Measurements from ENCODE around the gene RNASE3.
"Not testable (repeated sequence)": the region's sequence is repeated elsewhere in the genome, so short reads cannot be mapped to it uniquely, and the experiment has no call there.

Gene RNASE3

DNA sequence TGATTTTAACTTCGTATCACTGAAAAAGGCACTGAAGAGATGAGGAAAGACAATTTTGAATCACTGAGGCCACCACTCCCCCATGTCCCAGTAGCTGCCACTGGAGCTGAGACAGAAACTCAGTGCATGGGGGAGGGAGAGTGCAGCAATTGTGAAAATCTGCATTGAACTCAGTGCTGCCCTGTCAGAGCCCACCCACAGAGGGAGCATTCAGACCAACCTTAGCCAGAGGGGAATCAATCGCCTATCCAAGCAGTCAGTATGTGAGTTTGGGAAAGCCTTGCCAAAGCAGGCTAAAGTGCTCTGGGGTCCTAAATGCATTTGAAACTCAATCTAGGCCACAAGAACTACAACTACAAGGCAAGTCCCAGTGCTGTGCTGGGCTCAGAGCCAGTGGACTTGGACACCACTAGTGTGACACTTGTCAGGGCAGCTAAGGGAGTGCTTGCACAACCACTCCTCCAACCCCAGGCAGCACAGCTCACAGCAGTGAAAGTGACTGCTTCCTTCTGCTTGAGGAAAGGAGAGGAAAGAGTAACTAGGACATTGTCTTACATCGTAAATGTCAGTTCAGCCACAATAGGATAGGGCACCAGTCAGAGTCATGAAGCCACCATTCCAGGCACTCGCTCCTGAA lies 13.3 kb downstream of the RNASE3 start:
- TF ChIP-seq, protein P1, sequence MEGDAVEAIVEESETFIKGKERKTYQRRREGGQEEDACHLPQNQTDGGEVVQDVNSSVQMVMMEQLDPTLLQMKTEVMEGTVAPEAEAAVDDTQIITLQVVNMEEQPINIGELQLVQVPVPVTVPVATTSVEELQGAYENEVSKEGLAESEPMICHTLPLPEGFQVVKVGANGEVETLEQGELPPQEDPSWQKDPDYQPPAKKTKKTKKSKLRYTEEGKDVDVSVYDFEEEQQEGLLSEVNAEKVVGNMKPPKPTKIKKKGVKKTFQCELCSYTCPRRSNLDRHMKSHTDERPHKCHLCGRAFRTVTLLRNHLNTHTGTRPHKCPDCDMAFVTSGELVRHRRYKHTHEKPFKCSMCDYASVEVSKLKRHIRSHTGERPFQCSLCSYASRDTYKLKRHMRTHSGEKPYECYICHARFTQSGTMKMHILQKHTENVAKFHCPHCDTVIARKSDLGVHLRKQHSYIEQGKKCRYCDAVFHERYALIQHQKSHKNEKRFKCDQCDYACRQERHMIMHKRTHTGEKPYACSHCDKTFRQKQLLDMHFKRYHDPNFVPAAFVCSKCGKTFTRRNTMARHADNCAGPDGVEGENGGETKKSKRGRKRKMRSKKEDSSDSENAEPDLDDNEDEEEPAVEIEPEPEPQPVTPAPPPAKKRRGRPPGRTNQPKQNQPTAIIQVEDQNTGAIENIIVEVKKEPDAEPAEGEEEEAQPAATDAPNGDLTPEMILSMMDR (IDR thresholded peaks at IDR 0.05): no peak
- H3K27ac ChIP-seq: no peak overlapping the region

DNA sequence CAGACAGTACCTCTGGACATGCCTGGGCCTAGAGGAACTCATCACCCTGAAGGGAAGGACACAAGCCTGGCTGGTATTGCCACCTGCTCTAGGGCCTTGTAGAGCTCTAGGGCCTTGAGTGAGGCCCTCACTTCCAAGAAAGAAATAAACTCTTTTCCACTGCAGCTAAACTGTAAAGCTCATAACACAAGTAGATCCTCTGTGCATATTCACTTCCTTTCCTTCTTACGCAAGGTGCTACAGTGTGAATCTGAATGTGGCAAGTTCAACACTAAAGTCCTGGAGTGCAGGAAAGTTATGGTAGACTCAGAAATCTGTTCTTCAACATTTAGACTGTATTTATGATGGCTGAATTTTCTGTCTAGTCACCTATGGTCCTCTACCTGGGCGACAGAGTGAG lies 14.5 kb downstream of the RNASE3 start:
- TF ChIP-seq, protein P1 (IDR thresholded peaks at IDR 0.05): no peak
- TF ChIP-seq ZFX (IDR thresholded peaks at IDR 0.05; ENCODE audit: borderline replicate concordance): no peak
- H3K27ac ChIP-seq: no peak overlapping the region

DNA sequence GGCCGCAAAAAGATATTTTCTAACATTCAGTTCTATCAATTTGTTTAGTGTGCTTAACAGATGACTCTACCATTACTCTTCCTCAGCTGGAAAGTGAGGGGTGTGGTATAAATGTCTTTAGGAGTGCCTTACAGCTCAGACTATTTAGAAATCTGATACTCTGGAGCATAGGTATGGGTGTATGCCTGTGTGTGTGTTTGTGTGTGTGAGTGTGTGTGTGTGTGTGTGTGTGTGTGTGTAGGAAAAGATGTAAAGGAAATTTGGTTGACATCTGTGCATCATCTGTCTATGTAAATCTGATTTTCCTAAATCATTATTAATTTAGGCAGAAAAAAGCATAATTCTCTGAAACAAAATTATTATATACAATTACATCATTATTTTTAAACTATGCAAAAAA lies 16.0 kb downstream of the RNASE3 start:
- TF ChIP-seq, protein P1 (IDR thresholded peaks at IDR 0.05): no peak
- no peak for TF ChIP-seq ZFX (IDR thresholded peaks at IDR 0.05; ENCODE audit: borderline replicate concordance)

DNA sequence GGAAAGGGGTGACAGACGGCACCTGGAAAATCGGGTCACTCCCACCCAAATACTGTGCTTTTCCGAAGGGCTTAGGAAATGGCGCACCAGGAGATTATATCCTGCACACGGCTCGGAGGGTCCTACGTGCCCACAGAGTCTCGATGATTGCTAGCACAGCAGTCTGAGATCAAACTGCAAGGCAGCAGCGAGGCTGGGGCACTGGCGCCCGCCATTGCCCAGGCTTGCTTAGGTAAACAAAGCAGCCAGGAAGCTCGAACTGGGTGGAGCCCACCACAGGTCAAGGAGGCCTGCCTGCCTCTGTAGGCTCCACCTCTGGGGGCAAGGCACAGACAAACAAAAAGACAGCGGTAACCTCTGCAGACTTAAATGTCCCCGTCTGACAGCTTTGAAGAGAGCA lies 19.6 kb downstream of the RNASE3 start:
- H3K27ac ChIP-seq: not testable (repeated sequence)

More for the DNA sequence above, 16.0 kb downstream of the RNASE3 start:
- no peak overlapping the region for H3K27ac ChIP-seq

DNA sequence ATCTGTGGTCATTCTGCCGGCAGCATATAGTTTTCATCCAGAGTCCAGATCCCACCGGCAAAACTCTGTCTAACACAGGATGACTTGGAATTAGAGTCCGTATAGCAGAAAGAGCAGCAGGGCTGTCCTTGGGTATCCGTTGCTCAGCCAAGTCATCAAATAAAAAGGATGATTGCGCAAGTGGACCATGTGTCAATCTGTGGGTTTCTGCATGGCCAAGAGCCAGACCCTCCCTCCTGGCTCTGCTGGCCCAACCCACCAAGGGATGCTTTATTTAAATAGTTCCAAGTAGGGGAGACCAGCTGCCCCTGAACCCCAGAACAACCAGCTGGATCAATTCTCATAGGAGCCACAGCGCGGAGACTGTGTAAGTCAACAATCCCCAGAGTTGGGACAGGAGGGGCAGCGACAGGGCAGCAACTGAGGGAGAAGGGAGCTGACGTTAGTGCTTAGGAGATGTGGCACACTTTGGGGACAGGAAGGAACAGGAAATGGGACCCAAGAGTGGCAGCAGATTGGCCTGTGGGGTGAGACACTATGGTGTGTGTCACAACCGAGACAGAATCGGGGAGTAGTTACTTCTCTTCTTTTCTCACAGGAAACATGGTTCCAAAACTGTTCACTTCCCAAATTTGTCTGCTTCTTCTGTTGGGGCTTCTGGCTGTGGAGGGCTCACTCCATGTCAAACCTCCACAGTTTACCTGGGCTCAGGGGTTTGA lies 28.0 kb downstream of the RNASE3 start:
- not testable (repeated sequence) for H3K27ac ChIP-seq

DNA sequence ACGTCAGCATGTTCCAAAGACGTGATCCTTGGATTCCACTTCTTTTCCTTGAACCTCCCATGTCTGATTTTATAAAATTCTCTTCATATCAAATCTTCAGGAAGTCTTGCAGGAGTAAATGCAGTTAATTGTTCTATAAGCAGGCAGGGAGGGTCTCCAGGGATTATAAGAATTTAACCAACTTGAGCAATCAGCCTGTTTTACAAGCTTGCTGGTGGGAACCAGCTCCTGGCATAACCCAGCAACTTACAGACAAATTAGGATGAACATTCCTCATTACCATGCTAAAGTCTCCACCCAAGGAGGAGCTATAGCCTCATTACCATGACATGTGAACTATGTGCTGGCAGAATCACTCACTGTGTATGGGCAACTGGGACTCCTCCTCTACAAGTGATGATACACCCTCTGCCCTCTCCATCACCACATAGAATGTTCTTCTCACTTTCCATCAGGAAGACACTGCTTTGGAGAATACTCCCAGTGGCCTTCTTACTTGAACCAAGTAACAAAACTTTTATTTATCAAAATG lies 32.6 kb downstream of the RNASE3 start:
- H3K27ac ChIP-seq: not testable (repeated sequence)

DNA sequence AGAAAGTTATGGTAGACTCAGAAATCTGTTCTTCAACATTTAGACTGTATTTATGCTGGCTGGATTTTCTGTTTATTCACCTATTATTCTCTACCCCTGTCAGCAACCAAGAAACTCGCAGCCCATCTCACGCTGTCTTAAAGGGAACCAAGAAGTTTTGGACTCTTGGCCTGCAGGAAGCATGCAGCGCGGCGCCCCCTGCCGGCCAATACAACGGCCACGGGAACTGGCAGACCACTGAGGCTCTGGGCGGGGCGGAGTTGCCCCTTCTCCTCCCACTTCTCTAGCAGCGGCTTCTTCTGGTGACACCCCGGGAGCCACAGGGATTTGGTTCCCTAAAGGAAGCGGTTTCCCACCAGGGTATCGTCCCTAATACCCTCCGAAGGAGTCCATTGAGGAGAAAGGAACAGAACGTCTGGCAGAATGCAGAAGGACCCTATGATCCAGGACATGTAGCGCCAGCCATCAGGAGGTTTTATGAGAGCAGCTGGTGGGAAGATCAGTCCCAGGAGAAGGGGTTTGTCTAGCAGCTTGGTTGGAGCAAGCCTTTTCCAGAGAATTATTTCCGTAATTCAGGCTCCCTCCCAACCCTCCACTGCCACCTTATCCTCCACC lies 43.1 kb downstream of the RNASE3 start:
- H3K27ac ChIP-seq: no peak overlapping the region
- TF ChIP-seq ZFX (IDR thresholded peaks at IDR 0.05; ENCODE audit: borderline replicate concordance): no peak
- TF ChIP-seq, protein P1 (IDR thresholded peaks at IDR 0.05): peak; percentile 93

DNA sequence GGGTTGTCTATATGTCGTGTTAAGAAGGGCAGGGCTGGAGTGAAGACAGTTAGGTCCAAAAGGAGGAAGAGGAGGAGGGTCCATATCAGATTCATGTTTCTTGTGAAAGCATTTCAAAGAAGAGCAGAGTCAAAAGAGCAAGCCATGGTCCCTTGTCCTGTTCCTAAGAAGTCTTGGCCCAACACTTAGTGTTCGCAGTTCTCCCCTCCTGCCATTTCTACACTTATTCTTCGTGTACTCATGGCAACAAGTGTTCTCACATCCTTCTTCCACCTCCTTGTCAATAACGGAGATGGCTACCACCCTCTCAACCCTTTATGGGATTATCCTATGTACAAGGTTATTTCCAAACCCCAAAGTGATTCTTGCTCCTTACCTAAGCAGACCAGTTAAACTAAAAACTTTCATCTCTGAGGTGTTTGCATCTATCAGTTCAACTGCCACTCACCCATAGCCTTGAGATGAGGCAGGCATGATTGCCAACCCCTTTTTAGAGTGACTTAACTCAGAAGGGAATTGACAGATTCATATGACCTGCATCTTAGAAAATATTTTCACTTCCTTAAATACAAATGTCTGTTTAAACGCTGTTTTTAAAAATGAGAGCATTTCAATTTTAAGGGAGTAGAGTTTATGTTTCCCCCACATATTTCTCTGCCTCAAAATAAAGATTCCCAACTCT lies 44.3 kb downstream of the RNASE3 start:
- TF ChIP-seq, protein P1 (IDR thresholded peaks at IDR 0.05): no peak
- no peak for TF ChIP-seq ZFX (IDR thresholded peaks at IDR 0.05; ENCODE audit: borderline replicate concordance)
- no peak overlapping the region for H3K27ac ChIP-seq

Data from 22Rv1 (cell line).